ENCODE results near the gene TMEM220.

TMEM220 gene

DNA sequence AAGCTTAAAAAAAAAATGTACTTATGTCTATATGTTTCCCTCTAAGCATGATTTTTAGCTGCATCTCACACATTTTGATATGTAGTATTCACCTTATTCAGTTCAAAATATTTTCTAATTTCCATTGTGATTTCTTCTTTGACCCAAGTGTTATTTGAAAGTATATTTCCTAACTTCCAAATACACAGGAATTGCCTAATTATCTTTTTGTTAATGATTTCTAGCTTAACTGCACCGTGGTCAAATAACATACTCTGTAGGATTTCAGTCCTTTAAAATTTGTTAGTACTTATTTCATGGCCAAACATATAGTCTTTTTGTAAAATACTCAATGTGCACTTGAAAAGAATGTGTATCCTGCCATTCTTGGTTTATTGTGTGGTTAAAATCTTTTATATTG is 11.3 kb downstream of the TMEM220 start:
- H3K9ac ChIP-seq (ENCODE audit: low read depth, low read length, poor library complexity, severe bottlenecking): no peak overlapping the region
- H3K9me2 ChIP-seq (replicated peaks; ENCODE audit: low read depth, low read length): no peaks in the 10 kb centered on the region
- no peaks in the 10 kb centered on the region for H3K36me3 ChIP-seq (ENCODE audit: insufficient read depth, low read length)
- no peaks in the 10 kb centered on the region for H3K79me2 ChIP-seq (ENCODE audit: insufficient read depth, low read length)
- H4K20me1 ChIP-seq (ENCODE audit: insufficient read depth, low read length, poor library complexity, severe bottlenecking): no peaks in the 10 kb centered on the region
- no peaks in the 10 kb centered on the region for H3K4me1 ChIP-seq (ENCODE audit: insufficient read depth, low read length, poor library complexity, severe bottlenecking)
- H3F3A ChIP-seq (ENCODE audit: low read depth): no peaks in the 10 kb centered on the region
- no peaks in the 10 kb centered on the region for H3K9me3 ChIP-seq (ENCODE audit: insufficient read depth, low read depth, low read length)
- H3K4me3 ChIP-seq (ENCODE audit: low read length, poor library complexity, severe bottlenecking): no peak overlapping the region
- TF ChIP-seq CTCF (conservative IDR thresholded peaks at IDR 0.05; ENCODE audit: low read length) (no peak), EZH2phosphoT487 (IDR thresholded peaks at IDR 0.05; ENCODE audit: borderline replicate concordance) (no peak)
- H2AFZ ChIP-seq (ENCODE audit: low read length): no peak overlapping the region
- no peak overlapping the region for H3K4me2 ChIP-seq (ENCODE audit: low read depth, low read length, poor library complexity, severe bottlenecking)
- H3K27me3 ChIP-seq (ENCODE audit: insufficient read depth, low read length, poor library complexity, severe bottlenecking): no peaks in the 10 kb centered on the region

DNA sequence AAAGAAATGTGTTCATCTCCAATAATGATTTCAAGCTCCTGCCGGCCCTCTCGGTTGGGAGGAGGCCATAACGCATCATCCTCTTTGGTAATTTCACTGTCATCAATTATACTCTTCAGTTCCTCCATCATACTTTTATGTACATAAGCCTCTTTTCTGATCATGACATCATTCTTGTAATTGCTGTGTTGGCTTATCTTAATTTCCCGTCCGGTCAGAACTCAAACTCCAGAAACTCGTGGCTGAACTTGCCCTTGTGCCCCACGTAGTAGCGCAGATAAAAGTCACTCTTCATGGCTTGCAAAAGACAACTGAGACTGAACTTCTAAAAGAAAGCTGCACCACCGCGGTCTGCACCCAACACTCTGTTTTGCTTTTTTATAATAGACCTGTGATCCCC is 13.6 kb downstream of the TMEM220 start:
- Histone ChIP-seq H3K9me3 (ENCODE audit: insufficient read depth, low read depth, low read length) (no peaks in the 10 kb centered on the region), H3K27me3 (ENCODE audit: insufficient read depth, low read length, poor library complexity, severe bottlenecking) (no peaks in the 10 kb centered on the region), H3K36me3 (ENCODE audit: insufficient read depth, low read length) (peaks cover 12% of the 10 kb centered on the region; the same call in 1 of the 2 replicates), H4K20me1 (ENCODE audit: insufficient read depth, low read length, poor library complexity, severe bottlenecking) (no peaks in the 10 kb centered on the region), H3K4me1 (ENCODE audit: insufficient read depth, low read length, poor library complexity, severe bottlenecking) (no peaks in the 10 kb centered on the region), H3K9ac (ENCODE audit: low read depth, low read length, poor library complexity, severe bottlenecking) (no peak overlapping the region), H3K9me2 (replicated peaks; ENCODE audit: low read depth, low read length) (no peaks in the 10 kb centered on the region), H3K4me3 (ENCODE audit: low read length, poor library complexity, severe bottlenecking) (no peak overlapping the region), H3K4me2 (ENCODE audit: low read depth, low read length, poor library complexity, severe bottlenecking) (no peak overlapping the region), H3K79me2 (ENCODE audit: insufficient read depth, low read length) (no peaks in the 10 kb centered on the region), H3F3A (ENCODE audit: low read depth) (no peaks in the 10 kb centered on the region), H2AFZ (ENCODE audit: low read length) (no peak overlapping the region)
- TF ChIP-seq CTCF (conservative IDR thresholded peaks at IDR 0.05; ENCODE audit: low read length): no peak
- no peak for TF ChIP-seq EZH2phosphoT487 (IDR thresholded peaks at IDR 0.05; ENCODE audit: borderline replicate concordance)

DNA sequence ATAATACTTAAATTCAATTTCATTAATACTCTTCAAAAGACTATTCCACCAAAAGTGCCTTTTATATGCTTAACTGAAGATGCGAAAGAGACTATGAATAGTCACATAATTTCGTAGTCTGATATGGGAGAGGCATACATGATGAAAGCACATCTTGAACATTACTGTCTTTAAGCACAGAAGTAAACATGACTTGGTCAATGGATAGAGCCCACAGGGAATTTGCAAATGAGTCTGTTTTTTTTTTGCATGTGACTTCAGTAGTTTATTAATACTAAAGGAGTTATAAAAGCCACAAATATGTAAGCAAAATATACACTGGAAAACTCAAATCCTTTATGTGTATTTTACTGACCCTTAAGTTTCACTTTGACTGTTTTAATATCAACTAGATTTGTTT is 16.5 kb downstream of the TMEM220 start:
- TF ChIP-seq CTCF (conservative IDR thresholded peaks at IDR 0.05; ENCODE audit: low read length): no peak
- no peak for TF ChIP-seq EZH2phosphoT487 (IDR thresholded peaks at IDR 0.05; ENCODE audit: borderline replicate concordance)

More for the DNA sequence above, 16.5 kb downstream of the TMEM220 start:
- Histone ChIP-seq H3K9me2 (replicated peaks; ENCODE audit: low read depth, low read length) (no peaks in the 10 kb centered on the region), H3K9me3 (ENCODE audit: insufficient read depth, low read depth, low read length) (no peaks in the 10 kb centered on the region), H3K4me2 (ENCODE audit: low read depth, low read length, poor library complexity, severe bottlenecking) (no peak overlapping the region), H3K9ac (ENCODE audit: low read depth, low read length, poor library complexity, severe bottlenecking) (no peak overlapping the region), H4K20me1 (ENCODE audit: insufficient read depth, low read length, poor library complexity, severe bottlenecking) (no peaks in the 10 kb centered on the region), H3K4me1 (ENCODE audit: insufficient read depth, low read length, poor library complexity, severe bottlenecking) (no peaks in the 10 kb centered on the region), H3F3A (ENCODE audit: low read depth) (no peaks in the 10 kb centered on the region), H3K36me3 (ENCODE audit: insufficient read depth, low read length) (peaks cover 24% of the 10 kb centered on the region; the same call in 1 of the 2 replicates), H2AFZ (ENCODE audit: low read length) (no peak overlapping the region), H3K4me3 (ENCODE audit: low read length, poor library complexity, severe bottlenecking) (no peak overlapping the region), H3K27me3 (ENCODE audit: insufficient read depth, low read length, poor library complexity, severe bottlenecking) (no peaks in the 10 kb centered on the region), H3K79me2 (ENCODE audit: insufficient read depth, low read length) (no peaks in the 10 kb centered on the region)
